Neural progenitor cell (in vitro differentiated cells): ENCODE measurements around the gene TMEM236. TPM values are rescaled to one million over a fixed set of nuclear protein-coding genes. Genes with fewer than 3 reads are reported as not detected.

ENCODE experiments used
- DNase-seq: peaks from one replicate; pipeline ENCODE4 v3.0.0-alpha.2; 2016; ENCODE audit warnings: low spot score
- H2AFZ ChIP-seq: fragments of 200-600 bp; sonication (generic); replicated peaks from 2 replicates; pipeline ENCODE4 v1.6.1; 2016; ENCODE audit warnings: antibody characterized with exemption
- H3F3A ChIP-seq: fragments of 200-600 bp; sonication (generic); 2 replicates; pipeline ENCODE4 v1.6.1; 2016; ENCODE audit warnings: antibody characterized with exemption, low read depth
- H3K27ac ChIP-seq: fragments of 200-600 bp; sonication (generic); 2 replicates; pipeline ENCODE4 v1.5.1; 2016; ENCODE audit warnings: mild to moderate bottlenecking
- H3K27me3 ChIP-seq: fragments of 200-600 bp; sonication (generic); 2 replicates; pipeline ENCODE4 v1.6.1; 2016; ENCODE audit warnings: mild to moderate bottlenecking, moderate library complexity
- H3K36me3 ChIP-seq: fragments of 200-600 bp; sonication (generic); 2 replicates; pipeline ENCODE4 v1.5.1; 2016
- H3K4me1 ChIP-seq: fragments of 200-600 bp; sonication (generic); 2 replicates; pipeline ENCODE4 v1.6.1; 2016; ENCODE audit warnings: mixed run types
- H3K4me2 ChIP-seq: fragments of 200-600 bp; sonication (generic); 2 replicates; pipeline ENCODE4 v1.6.1; 2016
- H3K4me3 ChIP-seq: fragments of 200-600 bp; sonication (generic); 2 replicates; pipeline ENCODE4 v1.5.1; 2016
- H3K79me2 ChIP-seq: fragments of 200-600 bp; sonication (generic); 2 replicates; pipeline ENCODE4 v1.6.1; 2016; ENCODE audit warnings: low read depth
- H3K9ac ChIP-seq: fragments of 200-600 bp; sonication (generic); 2 replicates; pipeline ENCODE4 v1.6.1; 2016
- H3K9me3 ChIP-seq: fragments of 200-600 bp; sonication (generic); 2 replicates; pipeline ENCODE4 v1.5.1; 2016; ENCODE audit warnings: low read depth
- H4K20me1 ChIP-seq: fragments of 200-600 bp; sonication (generic); 2 replicates; pipeline ENCODE4 v1.6.1; 2016; ENCODE audit warnings: low read depth
- H3K27ac Mint-ChIP-seq: 3 replicates; pipeline ENCODE4 v1.8.0; 2021; ENCODE audit warnings: mixed read lengths
- H3K27me3 Mint-ChIP-seq: 2 replicates; pipeline ENCODE4 v1.8.0; 2022; ENCODE audit warnings: low read depth, mild to moderate bottlenecking, inconsistent platforms, moderate library complexity, mixed read lengths; ENCODE audit not compliant: insufficient read depth
- H3K36me3 Mint-ChIP-seq: 3 replicates; pipeline ENCODE4 v1.8.0; 2021; ENCODE audit warnings: mixed read lengths
- H3K4me1 Mint-ChIP-seq: 3 replicates; pipeline ENCODE4 v1.8.0; 2021; ENCODE audit warnings: mixed read lengths
- H3K4me3 Mint-ChIP-seq: 3 replicates; pipeline ENCODE4 v1.8.0; 2021; ENCODE audit warnings: mild to moderate bottlenecking, moderate library complexity, mixed read lengths
- H3K9me3 Mint-ChIP-seq: 3 replicates; pipeline ENCODE4 v1.8.0; 2020; ENCODE audit warnings: mixed read lengths
- EZH2 ChIP-seq: fragments of 200-600 bp; sonication (generic); IDR thresholded peaks from 2 replicates; pipeline ENCODE4 v1.6.1; 2017; ENCODE audit warnings: antibody characterized with exemption, mild to moderate bottlenecking, moderate library complexity
- EZH2phosphoT487 ChIP-seq: fragments of 200-600 bp; sonication (generic); IDR thresholded peaks from 2 replicates; pipeline ENCODE4 v1.6.1; 2017; ENCODE audit warnings: antibody characterized with exemption
- total RNA-seq: library from RNA; depleted of rRNA; stranded (reverse); fragments of >200 nt; gene quantifications from 2 replicates; pipeline ENCODE4 v1.2.3, GENCODE V29; 2015; ENCODE audit warnings: low replicate concordance
- TF ChIP-seq, protein P1 (sequence below): fragments of 200-600 bp; sonication (generic); IDR thresholded peaks from 2 replicates; pipeline ENCODE4 v1.5.1; 2017; ENCODE audit warnings: antibody characterized with exemption, mild to moderate bottlenecking

The TMEM236 gene
- total RNA-seq, 1 donor from 2014 or later: not detected

- no peak overlapping the region for H3K9ac ChIP-seq
- H3K36me3 Mint-ChIP-seq: no peaks in the 10 kb centered on the region
- H3K27ac Mint-ChIP-seq: no peak overlapping the region
- H3K27me3 Mint-ChIP-seq: no peaks in the 10 kb centered on the region
- H3K4me3 Mint-ChIP-seq: no peak overlapping the region
- no peak for DNase-seq
- H3K9me3 Mint-ChIP-seq: no peaks in the 10 kb centered on the region
- H3K4me2 ChIP-seq: no peak overlapping the region
- H3K4me1 Mint-ChIP-seq: peaks cover 2% of the 10 kb centered on the region
- TF ChIP-seq, protein P1, sequence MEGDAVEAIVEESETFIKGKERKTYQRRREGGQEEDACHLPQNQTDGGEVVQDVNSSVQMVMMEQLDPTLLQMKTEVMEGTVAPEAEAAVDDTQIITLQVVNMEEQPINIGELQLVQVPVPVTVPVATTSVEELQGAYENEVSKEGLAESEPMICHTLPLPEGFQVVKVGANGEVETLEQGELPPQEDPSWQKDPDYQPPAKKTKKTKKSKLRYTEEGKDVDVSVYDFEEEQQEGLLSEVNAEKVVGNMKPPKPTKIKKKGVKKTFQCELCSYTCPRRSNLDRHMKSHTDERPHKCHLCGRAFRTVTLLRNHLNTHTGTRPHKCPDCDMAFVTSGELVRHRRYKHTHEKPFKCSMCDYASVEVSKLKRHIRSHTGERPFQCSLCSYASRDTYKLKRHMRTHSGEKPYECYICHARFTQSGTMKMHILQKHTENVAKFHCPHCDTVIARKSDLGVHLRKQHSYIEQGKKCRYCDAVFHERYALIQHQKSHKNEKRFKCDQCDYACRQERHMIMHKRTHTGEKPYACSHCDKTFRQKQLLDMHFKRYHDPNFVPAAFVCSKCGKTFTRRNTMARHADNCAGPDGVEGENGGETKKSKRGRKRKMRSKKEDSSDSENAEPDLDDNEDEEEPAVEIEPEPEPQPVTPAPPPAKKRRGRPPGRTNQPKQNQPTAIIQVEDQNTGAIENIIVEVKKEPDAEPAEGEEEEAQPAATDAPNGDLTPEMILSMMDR: no peak
- TF ChIP-seq EZH2 (no peak), EZH2phosphoT487 (no peak)
- no peaks in the 10 kb centered on the region for H4K20me1 ChIP-seq
- no peaks in the 10 kb centered on the region for H3K36me3 ChIP-seq
- H3K4me3 ChIP-seq: no peak overlapping the region
- H3K79me2 ChIP-seq: no peaks in the 10 kb centered on the region
- no peak overlapping the region for H2AFZ ChIP-seq
- H3F3A ChIP-seq: no peaks in the 10 kb centered on the region
- H3K4me1 ChIP-seq: no peaks in the 10 kb centered on the region
- no peaks in the 10 kb centered on the region for H3K27me3 ChIP-seq
- H3K9me3 ChIP-seq: no peaks in the 10 kb centered on the region
- H3K27ac ChIP-seq: no peak overlapping the region
These were observed 15.8 kb upstream of the TMEM236 start for GRCh38 chr10:17736223-17736622.

GRCh38 chr10:17737027-17737965 lies 14.7 kb upstream of the TMEM236 start:
- TF ChIP-seq EZH2: no peak
- TF ChIP-seq, protein P1: peak; percentile 75
- H3K36me3 Mint-ChIP-seq: no peaks in the 10 kb centered on the region
- no peaks in the 10 kb centered on the region for H3K9me3 Mint-ChIP-seq
- H3K27ac Mint-ChIP-seq: no peak overlapping the region
- Histone ChIP-seq H3K9me3 (no peaks in the 10 kb centered on the region), H3K4me3 (no peak overlapping the region), H3K27ac (no peak overlapping the region), H3K9ac (no peak overlapping the region), H4K20me1 (no peaks in the 10 kb centered on the region), H2AFZ (no peak overlapping the region), H3F3A (no peaks in the 10 kb centered on the region), H3K27me3 (no peaks in the 10 kb centered on the region), H3K4me1 (no peaks in the 10 kb centered on the region), H3K4me2 (no peak overlapping the region), H3K36me3 (no peaks in the 10 kb centered on the region), H3K79me2 (no peaks in the 10 kb centered on the region)
- peaks cover 2% of the 10 kb centered on the region for H3K4me1 Mint-ChIP-seq
- H3K27me3 Mint-ChIP-seq: no peaks in the 10 kb centered on the region
- H3K4me3 Mint-ChIP-seq: no peak overlapping the region
- peak; percentile 55 for DNase-seq

DNA sequence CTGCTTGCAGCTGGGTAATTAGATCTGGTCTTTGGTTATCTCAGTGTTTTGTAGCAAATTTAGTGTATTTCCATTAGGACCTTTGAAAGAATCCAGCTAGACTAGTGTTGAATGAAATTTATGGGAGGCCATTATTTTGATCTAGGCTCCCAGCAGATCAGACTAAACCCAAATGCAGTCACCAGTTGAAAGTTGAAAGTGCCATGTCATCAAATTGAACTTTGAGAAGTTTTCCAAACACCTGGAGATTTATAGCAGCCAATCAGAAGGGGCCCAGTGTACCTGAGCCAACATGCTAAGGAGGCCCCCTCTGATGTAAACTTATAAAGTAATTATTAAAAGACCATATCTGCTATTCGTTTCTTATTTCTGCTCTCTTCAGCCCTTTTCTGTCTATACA lies 11.3 kb upstream of the TMEM236 start:
- Histone ChIP-seq H3K4me2 (no peak overlapping the region), H3K4me1 (no peaks in the 10 kb centered on the region), H3K27ac (no peak overlapping the region), H3K27me3 (no peaks in the 10 kb centered on the region), H3K9me3 (no peaks in the 10 kb centered on the region), H3F3A (no peaks in the 10 kb centered on the region), H3K9ac (no peak overlapping the region), H4K20me1 (no peaks in the 10 kb centered on the region), H3K79me2 (no peaks in the 10 kb centered on the region), H3K36me3 (no peaks in the 10 kb centered on the region), H3K4me3 (no peak overlapping the region), H2AFZ (no peak overlapping the region)
- Mint-ChIP-seq H3K27me3 (no peaks in the 10 kb centered on the region), H3K27ac (no peak overlapping the region), H3K4me1 (peaks cover 15% of the 10 kb centered on the region), H3K36me3 (no peaks in the 10 kb centered on the region), H3K4me3 (no peak overlapping the region), H3K9me3 (no peaks in the 10 kb centered on the region)
- no peak for DNase-seq
- TF ChIP-seq, protein P1: no peak
- TF ChIP-seq EZH2 (no peak), EZH2phosphoT487 (no peak)
